ENCODE data around the gene BCDIN3D.
"Not testable (repeated sequence)": the region's sequence is repeated elsewhere in the genome, so short reads cannot be mapped to it uniquely, and the experiment has no call there.

BCDIN3D gene

GRCh38 chr12:49876070-49876469, 33.2 kb upstream of the BCDIN3D start:
- DNase-seq = no peak

- no peak for DNase-seq
These were observed 32.3 kb upstream of the BCDIN3D start for GRCh38 chr12:49875115-49875720.

- DNase-seq = no peak
These were observed 31.4 kb upstream of the BCDIN3D start for GRCh38 chr12:49874142-49874897.

GRCh38 chr12:49873361-49873934, 30.5 kb upstream of the BCDIN3D start:
- DNase-seq = no peak

- DNase-seq = no peak
These were observed 29.9 kb upstream of the BCDIN3D start for GRCh38 chr12:49872781-49873181.

- DNase-seq = no peak
These were observed 29.5 kb upstream of the BCDIN3D start for GRCh38 chr12:49872381-49872780.

- not testable (repeated sequence) for DNase-seq
These were observed 28.9 kb upstream of the BCDIN3D start for GRCh38 chr12:49871811-49872251.

- DNase-seq = no peak
These were observed 28.3 kb upstream of the BCDIN3D start for GRCh38 chr12:49871263-49871561.

- no peak for DNase-seq
These were observed 27.8 kb upstream of the BCDIN3D start for GRCh38 chr12:49870501-49871262.

GRCh38 chr12:49869816-49870500, 27.1 kb upstream of the BCDIN3D start:
- DNase-seq = no peak

GRCh38 chr12:49868952-49869815, 26.3 kb upstream of the BCDIN3D start:
- peak; percentile 44 for DNase-seq

GRCh38 chr12:49868449-49868848, 25.5 kb upstream of the BCDIN3D start:
- DNase-seq = no peak

- DNase-seq = no peak
These were observed 24.9 kb upstream of the BCDIN3D start for GRCh38 chr12:49867570-49868341.

GRCh38 chr12:49866859-49867569, 24.1 kb upstream of the BCDIN3D start:
- DNase-seq = peak; percentile 1

- DNase-seq = no peak
These were observed 22.9 kb upstream of the BCDIN3D start for GRCh38 chr12:49865782-49866135.

- DNase-seq = no peak
These were observed 22.3 kb upstream of the BCDIN3D start for GRCh38 chr12:49865109-49865781.

GRCh38 chr12:49864798-49865090, 21.8 kb upstream of the BCDIN3D start:
- DNase-seq = no peak

- DNase-seq = no peak
These were observed 21.3 kb upstream of the BCDIN3D start for GRCh38 chr12:49863946-49864797.

GRCh38 chr12:49860921-49861320, 18.0 kb upstream of the BCDIN3D start:
- DNase-seq = not testable (repeated sequence)

All from NCI-H2227 treated with DMSO at 0.1 percent for 48 hours (cell line).